Hepatocyte (in vitro differentiated cells): ENCODE results near the gene SLC34A1.

Experiments used
- CTCF ChIP-seq: fragments of 200-600 bp; sonication (generic); IDR thresholded peaks from 2 replicates; pipeline ENCODE4 v1.5.1; 2016; ENCODE audit warnings: antibody characterized with exemption, mild to moderate bottlenecking; ENCODE audit not compliant: poor library complexity
- EZH2 ChIP-seq: fragments of 200-600 bp; sonication (generic); IDR thresholded peaks from 2 replicates; pipeline ENCODE4 v1.6.1; 2016; ENCODE audit warnings: antibody characterized with exemption, mild to moderate bottlenecking, borderline replicate concordance
- EZH2phosphoT487 ChIP-seq: fragments of 200-600 bp; sonication (generic); IDR thresholded peaks from one replicate; pipeline ENCODE4 v1.6.1; 2018; ENCODE audit warnings: antibody characterized with exemption, mild to moderate bottlenecking, low read depth, moderate library complexity; ENCODE audit not compliant: unreplicated experiment, severe bottlenecking

GRCh38 chr5:177445052-177445916 is 61.0 kb downstream of the SLC34A1 start:
- TF ChIP-seq CTCF (no peak), EZH2phosphoT487 (no peak), EZH2 (no peak)
